WERI-Rb-1 (cell line): ENCODE measurements around the gene SVIP.

ENCODE experiments used
- DNase-seq: peaks from one replicate; pipeline ENCODE4 v3.0.0-alpha.2; 2020
- H3K27ac ChIP-seq: fragments of 250-450 bp; sonication (Bioruptor Pico); 2 replicates; pipeline ENCODE4 v1.5.1; 2020; ENCODE audit warnings: mild to moderate bottlenecking, moderate library complexity
- H3K27me3 ChIP-seq: fragments of 250-450 bp; sonication (Bioruptor Pico); 2 replicates; pipeline ENCODE4 v1.5.1; 2021; ENCODE audit warnings: mild to moderate bottlenecking, low read depth, moderate library complexity; ENCODE audit not compliant: insufficient read depth, severe bottlenecking
- H3K36me3 ChIP-seq: fragments of 250-450 bp; sonication (Bioruptor Pico); 2 replicates; pipeline ENCODE4 v1.5.1; 2020; ENCODE audit warnings: mild to moderate bottlenecking, moderate library complexity
- H3K4me3 ChIP-seq: 2 replicates; pipeline ENCODE4 v1.5.1; 2011; ENCODE audit warnings: low read depth, mild to moderate bottlenecking, control low read depth, low read length
- H3K9me3 ChIP-seq: fragments of 250-450 bp; sonication (Bioruptor Pico); 2 replicates; pipeline ENCODE4 v1.5.1; 2021; ENCODE audit warnings: mild to moderate bottlenecking, moderate library complexity; ENCODE audit not compliant: severe bottlenecking
- CTCF ChIP-seq: IDR thresholded peaks from 2 replicates; pipeline ENCODE4 v1.5.1; 2011; ENCODE audit warnings: low read depth, mild to moderate bottlenecking, control low read depth, inconsistent platforms, low read length

The SVIP gene

GRCh38 chr11:22828373-22828772 lies 1.2 kb downstream of the SVIP start:
- Histone ChIP-seq H3K27me3 (no peaks in the 10 kb centered on the region), H3K4me3 (peak overlapping the region; percentile 81), H3K36me3 (peaks cover 9% of the 10 kb centered on the region), H3K27ac (no peak overlapping the region), H3K9me3 (no peaks in the 10 kb centered on the region)
- TF ChIP-seq CTCF = no peak
- DNase-seq = no peak

- peaks cover 21% of the 10 kb centered on the region for H3K36me3 ChIP-seq
- no peak overlapping the region for H3K4me3 ChIP-seq
- no peak overlapping the region for H3K27ac ChIP-seq
- no peak for DNase-seq
- no peak for TF ChIP-seq CTCF
- H3K9me3 ChIP-seq = no peaks in the 10 kb centered on the region
- no peaks in the 10 kb centered on the region for H3K27me3 ChIP-seq
Observed at GRCh38 chr11:22822203-22822602, 7.4 kb downstream of the SVIP start.

GRCh38 chr11:22809893-22810292 lies 19.7 kb downstream of the SVIP start:
- H3K36me3 ChIP-seq = no peaks in the 10 kb centered on the region
- no peak for TF ChIP-seq CTCF

GRCh38 chr11:22808571-22809197 lies 20.9 kb downstream of the SVIP start:
- no peak for TF ChIP-seq CTCF
- Histone ChIP-seq H3K36me3 (no peaks in the 10 kb centered on the region), H3K27ac (no peak overlapping the region), H3K4me3 (no peak overlapping the region), H3K27me3 (no peaks in the 10 kb centered on the region), H3K9me3 (no peaks in the 10 kb centered on the region)
- no peak for DNase-seq

More at GRCh38 chr11:22809893-22810292, 19.7 kb downstream of the SVIP start:
- no peaks in the 10 kb centered on the region for H3K27me3 ChIP-seq
- DNase-seq = no peak
- H3K27ac ChIP-seq = no peak overlapping the region
- H3K9me3 ChIP-seq = no peaks in the 10 kb centered on the region
- no peak overlapping the region for H3K4me3 ChIP-seq

GRCh38 chr11:22807855-22808570 lies 21.6 kb downstream of the SVIP start:
- no peaks in the 10 kb centered on the region for H3K9me3 ChIP-seq

More at GRCh38 chr11:22807855-22808570, 21.6 kb downstream of the SVIP start:
- Histone ChIP-seq H3K36me3 (no peaks in the 10 kb centered on the region), H3K4me3 (no peak overlapping the region), H3K27ac (no peak overlapping the region), H3K27me3 (no peaks in the 10 kb centered on the region)
- no peak for TF ChIP-seq CTCF
- DNase-seq = no peak
